ENCODE results near the gene ZNF718. TPM values are rescaled to one million over a fixed set of nuclear protein-coding genes. Genes with fewer than 3 reads are reported as not detected.
"Not testable (repeated sequence)": the region's sequence is repeated elsewhere in the genome, so short reads cannot be mapped to it uniquely, and the experiment has no call there.

ZNF718 gene
- total RNA-seq: 1 to 10 TPM; 2.4 to 3.5 TPM

- H3K27me3 ChIP-seq: no peaks in the 10 kb centered on the region
- H3K4me1 ChIP-seq: peaks cover 0 to 12% of the 10 kb centered on the region in 2 donors
- DNase-seq (ENCODE audit: low spot score): peak; percentile 97
- peaks cover 0 to 7% of the 10 kb centered on the region in 2 donors for H3K9me3 ChIP-seq
- peak within 1 kb of the TSS; percentile 89 for H3K27ac ChIP-seq
- peak within 1 kb of the TSS; percentile 84 to 88 for H3K4me3 ChIP-seq
- no peak for TF ChIP-seq CTCF (IDR thresholded peaks at IDR 0.05)
- peaks cover 23% of the 10 kb centered on the region for H3K36me3 ChIP-seq
Observed at GRCh38 chr4:124275-125081, at the start of gene ZNF718. Gene ZNF718, plus strand, starts transcription at chr4:124501. Its CDS starts 170 bp downstream, at chr4:124671.

DNA sequence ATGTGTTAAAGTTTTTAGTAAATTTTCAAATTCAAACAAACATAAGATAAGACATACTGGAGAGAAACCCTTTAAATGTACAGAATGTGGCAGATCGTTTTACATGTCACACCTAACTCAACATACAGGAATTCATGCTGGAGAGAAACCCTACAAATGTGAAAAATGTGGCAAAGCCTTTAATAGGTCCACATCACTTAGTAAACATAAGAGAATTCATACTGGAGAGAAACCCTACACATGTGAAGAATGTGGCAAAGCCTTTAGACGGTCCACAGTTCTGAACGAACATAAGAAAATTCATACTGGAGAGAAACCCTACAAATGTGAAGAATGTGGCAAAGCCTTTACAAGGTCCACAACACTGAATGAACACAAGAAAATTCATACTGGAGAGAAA, 38.4 kb upstream of the ZNF718 start:
- peaks cover 55 to 100% of the 10 kb centered on the region in 2 donors for H3K9me3 ChIP-seq
- no peak for DNase-seq (ENCODE audit: low spot score)
- no peak overlapping the region for H3K4me3 ChIP-seq
- peaks cover 52% of the 10 kb centered on the region for H3K36me3 ChIP-seq
- H3K27ac ChIP-seq: no peak overlapping the region
- TF ChIP-seq CTCF (IDR thresholded peaks at IDR 0.05): no peak
- H3K27me3 ChIP-seq: no peaks in the 10 kb centered on the region
- no peaks in the 10 kb centered on the region for H3K4me1 ChIP-seq

- H3K36me3 ChIP-seq: peaks cover 44% of the 10 kb centered on the region
Observed at GRCh38 chr4:86559-87324, 37.6 kb upstream of the ZNF718 start.

DNA sequence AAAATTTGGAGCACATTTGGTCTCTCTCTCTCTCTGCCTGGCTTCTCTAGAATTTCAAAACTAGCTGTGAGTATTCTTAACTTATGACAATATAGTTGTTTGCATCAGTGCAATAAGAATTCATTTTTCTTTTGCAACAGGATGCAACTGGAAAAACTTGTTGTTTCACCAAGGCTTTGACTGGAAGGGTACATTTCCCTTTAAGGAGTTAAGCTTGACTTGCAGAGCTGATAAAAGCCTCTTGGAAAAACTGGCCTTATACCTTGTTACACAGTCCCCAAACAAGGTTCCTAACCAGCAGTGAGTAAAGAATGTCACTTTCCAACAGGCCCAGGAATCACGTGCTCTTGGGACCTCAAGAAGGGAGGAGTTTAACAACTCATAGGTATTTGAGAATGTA, 25.9 kb upstream of the ZNF718 start:
- Histone ChIP-seq H3K27ac (no peak overlapping the region), H3K4me1 (no peaks in the 10 kb centered on the region), H3K36me3 (no peaks in the 10 kb centered on the region), H3K9me3 (peaks cover 4 to 99% of the 10 kb centered on the region in 2 donors), H3K4me3 (no peak overlapping the region), H3K27me3 (no peaks in the 10 kb centered on the region)
- TF ChIP-seq CTCF (IDR thresholded peaks at IDR 0.05): no peak
- DNase-seq (ENCODE audit: low spot score): no peak

More at GRCh38 chr4:86559-87324, 37.6 kb upstream of the ZNF718 start:
- not testable (repeated sequence) for H3K27ac ChIP-seq; H3K27me3 ChIP-seq; H3K4me1 ChIP-seq; DNase-seq (ENCODE audit: low spot score); H3K4me3 ChIP-seq
- peaks cover 55 to 100% of the 10 kb centered on the region in 2 donors for H3K9me3 ChIP-seq

- H3K36me3 ChIP-seq: no peaks in the 10 kb centered on the region
- no peaks in the 10 kb centered on the region for H3K4me1 ChIP-seq
- DNase-seq (ENCODE audit: low spot score): no peak
- TF ChIP-seq CTCF (IDR thresholded peaks at IDR 0.05): no peak
- H3K27me3 ChIP-seq: no peaks in the 10 kb centered on the region
- H3K9me3 ChIP-seq: peaks cover 4 to 96% of the 10 kb centered on the region in 2 donors
- H3K4me3 ChIP-seq: no peak overlapping the region
- H3K27ac ChIP-seq: no peak overlapping the region
Observed at GRCh38 chr4:99863-100262, 24.4 kb upstream of the ZNF718 start.

DNA sequence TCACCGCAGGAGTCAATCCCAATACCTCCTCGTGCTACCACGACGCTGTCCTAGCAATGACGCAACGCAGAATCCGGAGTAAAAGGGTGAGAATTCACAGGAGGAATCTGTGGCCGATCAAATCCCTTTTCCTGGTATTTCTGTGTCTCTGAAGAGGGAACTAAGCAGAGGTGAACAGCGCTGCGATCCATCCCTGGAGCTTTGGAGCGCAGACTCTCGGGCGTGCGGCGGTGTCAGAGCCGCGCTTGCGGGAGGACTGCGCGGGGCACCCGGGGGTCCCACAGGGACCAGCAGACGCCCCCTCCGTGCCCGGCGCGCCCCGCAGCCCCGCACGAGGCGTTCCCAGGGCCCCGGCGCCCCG, 17.2 kb upstream of the ZNF718 start:
- TF ChIP-seq CTCF (IDR thresholded peaks at IDR 0.05): no peak
- Histone ChIP-seq H3K27ac (no peak overlapping the region), H3K36me3 (no peaks in the 10 kb centered on the region), H3K4me3 (peak overlapping the region in 1 of 2 donors; percentile 43), H3K27me3 (peaks cover 0 to 22% of the 10 kb centered on the region in 2 donors), H3K9me3 (peaks cover 0 to 46% of the 10 kb centered on the region in 2 donors), H3K4me1 (peaks cover 0 to 13% of the 10 kb centered on the region in 2 donors)
- DNase-seq (ENCODE audit: low spot score): no peak
